HEK293 (cell line): Measurements from ENCODE around the gene PTPRG.

Experiments used
- CTCF ChIA-PET: fragments of 350-600 bp; formaldehyde crosslinking; extraction: SDS; loops from one replicate; lab custom pipeline; 2021; ENCODE audit warnings: antibody characterized with exemption; lab: Yijun Ruan, JAX
- POLR2A ChIA-PET: fragments of 300-600 bp; formaldehyde crosslinking; extraction: SDS; loops from one replicate; lab custom pipeline; 2020; ENCODE audit warnings: antibody characterized with exemption, inconsistent platforms; lab: Yijun Ruan, JAX
- H3K27ac ChIP-seq: fragments of 200-500 bp; sonication (Bioruptor generic); 2 replicates; pipeline ENCODE4 v1.5.1; 2014; ENCODE audit warnings: low read depth, low read length, control low read depth, inconsistent platforms; ENCODE audit errors: extremely low read depth
- H3K36me3 ChIP-seq, 2 experiments: fragments of 200-500 bp in 1 of 2; sonication (Bioruptor generic) in 1 of 2; 1 replicate in 1 of 2; 2 replicates in 1 of 2; pipeline ENCODE4 v1.5.1; 2014 to 2017; ENCODE audit warnings: inconsistent platforms in 2 of 2, low read length in 2 of 2; ENCODE audit not compliant: control insufficient read depth in 2 of 2, insufficient read depth in 1 of 2
- H3K4me1 ChIP-seq: fragments of 200-500 bp; sonication (Bioruptor generic); 2 replicates; pipeline ENCODE4 v1.5.1; 2014; ENCODE audit warnings: mild to moderate bottlenecking, low read length, inconsistent platforms; ENCODE audit not compliant: control insufficient read depth, insufficient read depth
- H3K4me3 ChIP-seq: 2 replicates; pipeline ENCODE4 v1.5.1; 2011; ENCODE audit warnings: low read depth, mild to moderate bottlenecking, control low read depth, low read length, moderate library complexity
- H3K9me3 ChIP-seq: fragments of 200-500 bp; sonication (Bioruptor generic); 2 replicates; pipeline ENCODE4 v1.5.1; 2014; ENCODE audit warnings: low read depth, low read length, inconsistent platforms; ENCODE audit not compliant: control insufficient read depth, insufficient read depth
- FEZF1 ChIP-seq: fragments of 450-650 bp; formaldehyde crosslinking; IDR thresholded peaks from 2 replicates; pipeline ENCODE4 v1.5.1; 2016; ENCODE audit warnings: missing biosample characterization, missing genetic modification characterization
- GFI1B ChIP-seq: fragments of 450-650 bp; formaldehyde crosslinking; IDR thresholded peaks from 2 replicates; pipeline ENCODE4 v1.5.1; 2016; ENCODE audit warnings: missing biosample characterization, missing genetic modification characterization
- GLIS1 ChIP-seq: fragments of 450-650 bp; formaldehyde crosslinking; IDR thresholded peaks from 2 replicates; pipeline ENCODE4 v1.5.1; 2016; ENCODE audit warnings: missing biosample characterization, missing genetic modification characterization
- HOXC10 ChIP-seq: sonication (generic); formaldehyde crosslinking; IDR thresholded peaks from 2 replicates; pipeline ENCODE4 v1.8.1; 2023; ENCODE audit warnings: mild to moderate bottlenecking, missing genetic modification reagents
- PRDM4 ChIP-seq: fragments of 450-650 bp; formaldehyde crosslinking; IDR thresholded peaks from 2 replicates; pipeline ENCODE4 v1.5.1; 2017; ENCODE audit warnings: missing biosample characterization, missing genetic modification characterization
- PRDM6 ChIP-seq: fragments of 450-650 bp; formaldehyde crosslinking; IDR thresholded peaks from 2 replicates; pipeline ENCODE4 v1.5.1; 2017; ENCODE audit warnings: missing biosample characterization, missing genetic modification characterization
- ZBTB17 ChIP-seq: fragments of 450-650 bp; formaldehyde crosslinking; IDR thresholded peaks from 2 replicates; pipeline ENCODE4 v1.5.1; 2016; ENCODE audit warnings: missing biosample characterization, missing genetic modification characterization
- ZBTB48 ChIP-seq: fragments of 450-650 bp; formaldehyde crosslinking; IDR thresholded peaks from 2 replicates; pipeline ENCODE4 v1.5.1; 2016; ENCODE audit warnings: missing biosample characterization, missing genetic modification characterization
- ZNF133 ChIP-seq: fragments of 450-650 bp; formaldehyde crosslinking; IDR thresholded peaks from 2 replicates; pipeline ENCODE4 v1.5.1; 2016; ENCODE audit warnings: missing biosample characterization, missing genetic modification characterization
- ZNF214 ChIP-seq: fragments of 450-650 bp; formaldehyde crosslinking; IDR thresholded peaks from 2 replicates; pipeline ENCODE4 v1.5.1; 2017; ENCODE audit warnings: missing biosample characterization, mild to moderate bottlenecking, missing genetic modification characterization, borderline replicate concordance
- ZNF274 ChIP-seq, 2 experiments: fragments of 200-500 bp in 1 of 2; fragments of 450-650 bp in 1 of 2; sonication (Bioruptor generic) in 1 of 2; formaldehyde crosslinking in 1 of 2; IDR thresholded peaks; 2 replicates each; pipeline versions ENCODE4 v1.5.1 to v1.6.1; 2014 to 2016; ENCODE audit warnings: borderline replicate concordance in 1 of 2, inconsistent platforms in 1 of 2, low read length in 1 of 2, missing biosample characterization in 1 of 2, missing genetic modification characterization in 1 of 2
- ZNF423 ChIP-seq: fragments of 450-650 bp; formaldehyde crosslinking; IDR thresholded peaks from 2 replicates; pipeline ENCODE4 v1.5.1; 2016; ENCODE audit warnings: missing biosample characterization, missing genetic modification characterization
- ZNF433 ChIP-seq: fragments of 450-650 bp; formaldehyde crosslinking; IDR thresholded peaks from 2 replicates; pipeline ENCODE4 v1.5.1; 2016; ENCODE audit warnings: missing biosample characterization, missing genetic modification characterization, low read depth
- ZNF473 ChIP-seq: fragments of 450-650 bp; formaldehyde crosslinking; IDR thresholded peaks from 2 replicates; pipeline ENCODE4 v1.5.1; 2017; ENCODE audit warnings: missing biosample characterization, missing genetic modification characterization
- ZNF510 ChIP-seq: fragments of 450-650 bp; formaldehyde crosslinking; IDR thresholded peaks from 2 replicates; pipeline ENCODE4 v1.5.1; 2018; ENCODE audit warnings: mild to moderate bottlenecking, missing genetic modification characterization, missing biosample characterization; ENCODE audit not compliant: insufficient replicate concordance
- ZNF626 ChIP-seq: fragments of 450-650 bp; sonication (Bioruptor Pico); formaldehyde crosslinking; IDR thresholded peaks from 2 replicates; pipeline ENCODE4 v1.5.1; 2018; ENCODE audit warnings: missing biosample characterization, missing genetic modification characterization, inconsistent platforms
- ZNF664 ChIP-seq: fragments of 450-650 bp; formaldehyde crosslinking; IDR thresholded peaks from 2 replicates; pipeline ENCODE4 v1.5.1; 2016; ENCODE audit warnings: missing biosample characterization, missing genetic modification characterization
- ZNF768 ChIP-seq: fragments of 450-650 bp; formaldehyde crosslinking; IDR thresholded peaks from 2 replicates; pipeline ENCODE4 v1.5.1; 2018; ENCODE audit warnings: missing biosample characterization, mild to moderate bottlenecking, missing genetic modification characterization

PTPRG gene

GRCh38 chr3:62259924-62260323, 698.6 kb downstream of the PTPRG start:
- H3K27ac ChIP-seq = no peak overlapping the region
- TF ChIP-seq ZBTB17 (tag by site-specific recombination) = no peak
- no peak for TF ChIP-seq ZNF423 (tag by site-specific recombination)
- TF ChIP-seq ZNF433 (tag by site-specific recombination) = no peak
- no peak for TF ChIP-seq HOXC10 (CRISPR knock-in tag)
- TF ChIP-seq ZNF473 = no peak
- no peak for TF ChIP-seq ZNF768 (tag by site-specific recombination)
- TF ChIP-seq ZNF214 (tag by site-specific recombination) = no peak
- POLR2A ChIA-PET = no interaction called here
- H3K4me1 ChIP-seq = no peaks in the 10 kb centered on the region; the same call in 1 of the 2 replicates
- CTCF ChIA-PET = no interaction called here
- H3K4me3 ChIP-seq = no peak overlapping the region
- H3K36me3 ChIP-seq = peaks cover 0 to 19% of the 10 kb centered on the region in 2 experiments; a peak in 2 of 3 replicates
- no peaks in the 10 kb centered on the region for H3K9me3 ChIP-seq

- ChIA-PET POLR2A (no interaction called here), CTCF (no interaction called here)
These were observed 699.3 kb downstream of the PTPRG start for GRCh38 chr3:62260655-62261054.

GRCh38 chr3:62261121-62261520, 699.8 kb downstream of the PTPRG start:
- Histone ChIP-seq H3K36me3 (peaks cover 0 to 11% of the 10 kb centered on the region in 2 experiments; a peak in 2 of 3 replicates), H3K9me3 (no peaks in the 10 kb centered on the region), H3K4me3 (no peak overlapping the region), H3K4me1 (no peaks in the 10 kb centered on the region; the same call in 1 of the 2 replicates), H3K27ac (no peak overlapping the region)
- TF ChIP-seq ZNF664 (tag by site-specific recombination) = 0 out of 2 replicates have a peak, but pooled peaks have one; percentile 35
- TF ChIP-seq FEZF1 (tag by site-specific recombination) = peak; percentile 46
- peak; percentile 99 for TF ChIP-seq PRDM4 (tag by site-specific recombination)
- TF ChIP-seq ZBTB48 (tag by site-specific recombination) = no peak
- no peak for TF ChIP-seq ZNF626 (tag by site-specific recombination)
- ChIA-PET CTCF (interaction anchor here (0.7 kb wide), 1 partner anchor 15 kb away, joined by 3 read pairs; no protein-coding TSS in a partner anchor), POLR2A (no interaction called here)

More at GRCh38 chr3:62260655-62261054, 699.3 kb downstream of the PTPRG start:
- H3K27ac ChIP-seq = no peak overlapping the region
- H3K4me3 ChIP-seq = no peak overlapping the region
- H3K9me3 ChIP-seq = no peaks in the 10 kb centered on the region
- TF ChIP-seq ZNF510 = no peak
- no peak for TF ChIP-seq GFI1B (tag by site-specific recombination)
- no peak for TF ChIP-seq GLIS1 (tag by site-specific recombination)
- no peak for TF ChIP-seq ZNF133
- TF ChIP-seq PRDM6 (tag by site-specific recombination) = no peak
- TF ChIP-seq ZBTB48 (tag by site-specific recombination) = no peak
- TF ChIP-seq ZNF274 (IDR thresholded peaks at IDR 0.05; ENCODE audit: low read length) = no peak
- no peak for TF ChIP-seq ZNF274 (tag by site-specific recombination; IDR thresholded peaks at IDR 0.05; ENCODE audit: borderline replicate concordance)
- H3K4me1 ChIP-seq = no peaks in the 10 kb centered on the region; the same call in 1 of the 2 replicates
- H3K36me3 ChIP-seq = peaks cover 0 to 15% of the 10 kb centered on the region in 2 experiments; a peak in 2 of 3 replicates
